Uterus (tissue), 4 donors: ENCODE data around the gene ERFL. TPM values are rescaled to one million over a fixed set of nuclear protein-coding genes. Genes with fewer than 3 reads are reported as not detected.

ENCODE experiments used
- DNase-seq, 2 donors: peaks; one replicate each; pipeline ENCODE4 v3.0.0-alpha.2; 2019 to 2020
- H3K27ac ChIP-seq, 2 donors: fragments of 200-600 bp; sonication (generic); 1 replicate in 1 of 2; 2 replicates in 1 of 2; pipeline ENCODE4 v1.5.1; 2016 to 2018
- H3K27me3 ChIP-seq, 2 donors: fragments of 200-600 bp; sonication (generic); one replicate each; pipeline ENCODE4 v1.5.1; 2018 to 2019; ENCODE audit warnings: control low read depth in 1 of 2
- H3K36me3 ChIP-seq, 2 donors: fragments of 200-600 bp; sonication (generic); one replicate each; pipeline ENCODE4 v1.5.1; 2019; ENCODE audit warnings: control low read depth in 1 of 2
- H3K4me1 ChIP-seq, 2 donors: fragments of 200-600 bp; sonication (generic); one replicate each; pipeline ENCODE4 v1.5.1; 2018 to 2019; ENCODE audit warnings: control low read depth in 1 of 2
- H3K4me3 ChIP-seq, 2 donors: fragments of 200-600 bp; sonication (generic); 1 replicate in 1 of 2; 2 replicates in 1 of 2; pipeline ENCODE4 v1.5.1; 2018 to 2019; ENCODE audit warnings: mild to moderate bottlenecking in 1 of 2
- H3K9me3 ChIP-seq, 2 donors: fragments of 200-600 bp; sonication (generic); one replicate each; pipeline ENCODE4 v1.5.1; 2019; ENCODE audit warnings: control low read depth in 1 of 2
- POLR2A ChIP-seq, 2 donors: fragments of 450-650 bp; IDR thresholded peaks; one replicate each; pipeline ENCODE4 v1.6.1; 2016; ENCODE audit warnings: antibody characterized with exemption in 2 of 2, mild to moderate bottlenecking in 1 of 2, moderate library complexity in 1 of 2
- intact Hi-C: fragments of 100-400 bp; cut with DNase I; formaldehyde crosslinking; loops from one replicate; pipeline ENCODE4 v1.15.1; 2023; ENCODE audit warnings: low total_unique reads
- total RNA-seq, 4 donors: library from RNA; depleted of rRNA in 3 of 4; stranded (reverse); fragments of >200 nt in 3 of 4; gene quantifications; one replicate each; pipeline versions ENCODE4 v1.1.0 to v1.2.4, GENCODE V29; 2014 to 2023
- TF ChIP-seq, protein P1 (sequence below), 4 experiments: fragments of 200-600 bp in 2 of 4; fragments of 450-650 bp in 2 of 4; sonication (generic) in 2 of 4; IDR thresholded peaks; one replicate each; pipeline ENCODE4 v1.5.1; 2016 to 2019; ENCODE audit warnings: antibody characterized with exemption in 4 of 4, mild to moderate bottlenecking in 2 of 4, moderate library complexity in 1 of 4
- donor health status: DM: yes; HTN: yes; CAD: no.

Gene ERFL
- total RNA-seq, 4 donors from 2014 or later = 1.7 TPM; not detected in 3

DNA sequence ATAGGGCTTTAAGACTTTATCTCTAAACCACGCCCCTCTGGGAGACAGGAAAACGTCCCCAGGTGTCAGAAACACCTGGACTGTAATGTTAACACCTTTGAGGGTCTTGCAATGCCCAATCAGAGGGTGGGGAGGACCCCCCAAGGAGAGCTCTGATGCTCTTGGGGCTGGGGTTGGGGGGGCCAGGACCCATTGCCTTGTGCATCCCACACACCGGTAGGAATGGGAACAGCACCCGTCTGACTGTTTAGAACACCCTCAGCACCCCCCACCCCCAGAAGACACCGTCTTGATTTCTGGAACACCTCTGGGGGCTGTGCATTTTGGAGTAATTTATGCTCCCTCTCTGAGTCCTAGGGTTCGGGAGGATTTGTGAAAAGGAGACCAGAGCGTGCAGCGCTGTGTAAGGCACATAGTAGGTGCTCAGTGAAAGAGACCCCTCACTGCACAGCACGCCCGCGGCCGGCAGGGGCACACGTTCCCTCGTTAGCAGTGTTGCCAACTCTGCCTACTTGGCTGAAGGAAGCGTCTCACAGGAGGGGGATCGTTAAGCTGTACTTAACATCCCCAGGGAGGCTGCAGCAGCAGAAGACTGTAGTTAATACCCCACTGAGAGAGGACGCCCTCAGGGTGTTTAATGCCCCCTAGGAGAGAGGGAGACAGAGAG lies 2.8 kb upstream of the ERFL start:
- Histone ChIP-seq H3K27me3 (peaks cover 20 to 61% of the 10 kb centered on the region in 2 donors), H3K4me3 (no peak overlapping the region), H3K4me1 (peaks cover 0 to 11% of the 10 kb centered on the region in 2 donors), H3K9me3 (no peaks in the 10 kb centered on the region), H3K36me3 (no peaks in the 10 kb centered on the region), H3K27ac (no peak overlapping the region)
- intact Hi-C loops = no loop called here
- no peak for DNase-seq
- TF ChIP-seq POLR2A (IDR thresholded peaks at IDR 0.05) = no peak
- TF ChIP-seq, protein P1, sequence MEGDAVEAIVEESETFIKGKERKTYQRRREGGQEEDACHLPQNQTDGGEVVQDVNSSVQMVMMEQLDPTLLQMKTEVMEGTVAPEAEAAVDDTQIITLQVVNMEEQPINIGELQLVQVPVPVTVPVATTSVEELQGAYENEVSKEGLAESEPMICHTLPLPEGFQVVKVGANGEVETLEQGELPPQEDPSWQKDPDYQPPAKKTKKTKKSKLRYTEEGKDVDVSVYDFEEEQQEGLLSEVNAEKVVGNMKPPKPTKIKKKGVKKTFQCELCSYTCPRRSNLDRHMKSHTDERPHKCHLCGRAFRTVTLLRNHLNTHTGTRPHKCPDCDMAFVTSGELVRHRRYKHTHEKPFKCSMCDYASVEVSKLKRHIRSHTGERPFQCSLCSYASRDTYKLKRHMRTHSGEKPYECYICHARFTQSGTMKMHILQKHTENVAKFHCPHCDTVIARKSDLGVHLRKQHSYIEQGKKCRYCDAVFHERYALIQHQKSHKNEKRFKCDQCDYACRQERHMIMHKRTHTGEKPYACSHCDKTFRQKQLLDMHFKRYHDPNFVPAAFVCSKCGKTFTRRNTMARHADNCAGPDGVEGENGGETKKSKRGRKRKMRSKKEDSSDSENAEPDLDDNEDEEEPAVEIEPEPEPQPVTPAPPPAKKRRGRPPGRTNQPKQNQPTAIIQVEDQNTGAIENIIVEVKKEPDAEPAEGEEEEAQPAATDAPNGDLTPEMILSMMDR (IDR thresholded peaks at IDR 0.05) = no peak

DNA sequence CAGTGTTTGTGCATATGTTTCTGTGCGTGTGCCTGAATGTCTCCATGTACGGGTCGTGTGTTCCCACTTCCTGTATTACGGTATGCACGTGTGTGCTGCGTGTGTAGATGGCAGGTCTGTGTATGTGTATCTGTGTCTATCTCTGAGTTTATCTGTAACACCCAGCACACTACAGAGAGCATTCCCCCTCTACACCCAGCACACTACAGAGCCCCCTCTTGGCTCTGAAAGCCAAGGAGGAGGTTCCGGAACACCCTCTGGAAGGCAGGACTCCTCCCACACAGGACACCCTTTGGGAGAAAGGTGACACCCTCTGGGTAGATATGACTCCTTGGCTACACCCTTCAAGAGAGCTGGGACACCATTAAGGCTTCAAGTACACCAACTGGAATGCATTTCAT lies 2.1 kb upstream of the ERFL start:
- no peaks in the 10 kb centered on the region for H3K9me3 ChIP-seq
- intact Hi-C loops = no loop called here
- peaks cover 24 to 67% of the 10 kb centered on the region in 2 donors for H3K27me3 ChIP-seq
- H3K4me1 ChIP-seq = peaks cover 0 to 11% of the 10 kb centered on the region in 2 donors
- no peaks in the 10 kb centered on the region for H3K36me3 ChIP-seq
- no peak for TF ChIP-seq POLR2A (IDR thresholded peaks at IDR 0.05)
- TF ChIP-seq, protein P1 (IDR thresholded peaks at IDR 0.05) = no peak
- H3K27ac ChIP-seq = no peak overlapping the region
- no peak overlapping the region for H3K4me3 ChIP-seq
- DNase-seq = no peak

DNA sequence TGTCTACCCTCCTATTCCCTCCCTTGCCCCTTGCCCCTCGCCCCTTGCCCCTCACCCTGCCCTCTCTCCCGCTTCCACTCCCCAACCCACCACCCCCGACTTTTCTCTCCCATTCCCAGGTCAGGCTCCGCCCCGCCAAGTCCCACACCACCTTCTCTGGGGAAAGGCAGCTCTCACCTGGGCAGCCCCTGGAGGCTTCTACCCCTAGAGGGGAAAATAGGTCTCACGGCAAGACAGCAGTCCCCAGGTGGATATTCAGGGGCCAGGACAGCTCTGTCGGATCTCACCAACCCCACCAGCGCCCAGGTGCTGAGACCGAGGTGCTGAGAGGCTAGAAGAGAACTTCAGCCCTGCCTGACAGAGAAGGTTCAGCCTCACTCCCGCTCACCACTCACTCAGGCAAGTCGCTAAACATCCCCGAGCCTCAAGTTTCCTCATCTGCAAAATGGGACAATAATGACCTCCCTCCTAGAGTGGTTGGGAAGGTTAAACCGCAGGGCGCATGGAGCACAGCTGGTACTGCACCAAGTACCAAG lies 1.4 kb upstream of the ERFL start:
- no peak overlapping the region for H3K27ac ChIP-seq
- DNase-seq = no peak
- TF ChIP-seq, protein P1 (IDR thresholded peaks at IDR 0.05) = no peak
- TF ChIP-seq POLR2A (IDR thresholded peaks at IDR 0.05) = no peak
- H3K4me3 ChIP-seq = no peak overlapping the region
- intact Hi-C loops = no loop called here
- H3K9me3 ChIP-seq = no peaks in the 10 kb centered on the region
- peaks cover 0 to 11% of the 10 kb centered on the region in 2 donors for H3K4me1 ChIP-seq
- no peaks in the 10 kb centered on the region for H3K36me3 ChIP-seq
- peaks cover 24 to 64% of the 10 kb centered on the region in 2 donors for H3K27me3 ChIP-seq

DNA sequence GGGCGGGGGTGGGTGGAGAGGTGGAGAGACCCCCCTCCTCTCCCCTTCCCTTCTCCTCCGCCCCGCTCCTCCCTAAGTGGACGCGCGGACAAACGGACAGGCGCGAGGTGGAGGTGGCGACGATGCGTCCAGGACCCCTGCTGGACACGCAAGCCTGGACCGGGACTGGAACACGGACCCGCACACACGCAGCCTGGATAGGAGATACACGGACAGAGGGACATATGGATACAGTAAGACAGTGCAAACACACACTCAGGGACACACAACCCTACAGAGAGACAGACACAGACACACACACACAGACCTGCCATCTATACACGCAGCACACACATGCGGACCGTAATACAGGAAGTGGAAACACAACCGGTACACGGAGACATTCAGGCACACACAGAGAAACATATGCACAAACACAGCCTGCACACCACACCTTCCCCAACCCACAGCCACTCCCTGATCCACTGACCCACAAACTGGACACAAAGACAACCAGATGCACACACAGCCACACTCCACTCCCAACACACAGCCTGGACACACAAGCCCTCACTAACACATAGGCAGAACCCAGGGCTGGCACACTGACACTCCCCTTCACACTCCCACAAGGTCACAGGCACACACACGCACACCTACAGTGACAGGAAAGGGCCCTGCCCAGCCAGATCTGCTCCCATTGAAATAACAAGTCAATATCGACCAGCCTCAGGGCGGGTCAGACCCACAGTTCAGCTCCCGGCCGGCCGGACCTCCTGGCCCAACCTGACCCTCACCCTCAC lies 696 bp upstream of the ERFL start:
- Histone ChIP-seq H3K27me3 (peaks cover 24 to 64% of the 10 kb centered on the region in 2 donors), H3K4me1 (peaks cover 0 to 11% of the 10 kb centered on the region in 2 donors)
- intact Hi-C loops = no loop called here

More for the DNA sequence above, 696 bp upstream of the ERFL start:
- DNase-seq = no peak
- no peak for TF ChIP-seq POLR2A (IDR thresholded peaks at IDR 0.05)
- TF ChIP-seq, protein P1 (IDR thresholded peaks at IDR 0.05) = no peak
- H3K27ac ChIP-seq = no peak overlapping the region
- H3K36me3 ChIP-seq = no peaks in the 10 kb centered on the region
- H3K9me3 ChIP-seq = no peaks in the 10 kb centered on the region
- peak overlapping the region in 1 of 2 donors; percentile 12 for H3K4me3 ChIP-seq
